K562 (cell line): Measurements from ENCODE around the gene NRF1. TPM values are rescaled to one million over a fixed set of nuclear protein-coding genes. Genes with fewer than 3 reads are reported as not detected.

ENCODE experiments used
- ATAC-seq: fragments of 200-7000 bp; cut with Tn5 transposase; 3 replicates; pipeline ENCODE4 v1.9.1; 2020; ENCODE audit warnings: moderate library complexity
- BruUV-seq: library from RNA; stranded (reverse); fragments of 400-500 nt; replicated peaks from 2 replicates; lab custom pipeline; 2021; lab: Mats Ljungman, UMichigan
- CTCF ChIA-PET: fragments of 300-600 bp; formaldehyde crosslinking; extraction: SDS; loops from one replicate; lab custom pipeline; 2021; ENCODE audit warnings: low intra/inter-chr PET ratio; lab: Yijun Ruan, JAX
- POLR2A ChIA-PET: fragments of 300-600, 350-650 bp; sonication (Branson Sonifier 250); formaldehyde crosslinking; extraction: SDS; loops from one replicate; lab custom pipeline; 2021; ENCODE audit warnings: antibody characterized with exemption, inconsistent platforms; lab: Yijun Ruan, JAX
- DNase-seq, 4 experiments: peaks; one replicate each; pipeline versions ENCODE4 v3.0.0 to v3.0.0-alpha.2; 2011 to 2018; ENCODE audit warnings: low spot score in 3 of 4, mixed read lengths in 3 of 4; ENCODE audit errors: extremely low read depth in 1 of 4
- FAIRE-seq: peaks from 2 replicates; lab custom pipeline; 2011; peaks lifted over from hg19 to GRCh38; lab: Jason Lieb, UNC
- H2AFZ ChIP-seq: 2 replicates; pipeline ENCODE4 v1.6.0; 2011; ENCODE audit warnings: low read depth, low read length, control low read depth, inconsistent platforms
- H3K27ac ChIP-seq: fragments of 200-600 bp; 3 replicates; pipeline ENCODE4 v1.8.0; 2011; ENCODE audit warnings: low read depth, mild to moderate bottlenecking, control low read depth, inconsistent platforms, low read length, moderate library complexity, mixed read lengths; ENCODE audit errors: extremely low read depth
- H3K27me3 ChIP-seq, 2 experiments: fragments of 300-600 bp in 1 of 2; 2 replicates in 1 of 2; 3 replicates in 1 of 2; pipeline versions ENCODE4 v1.6.0 to v1.8.0; 2011; ENCODE audit warnings: inconsistent platforms in 2 of 2, low read length in 2 of 2, mild to moderate bottlenecking in 1 of 2, mixed read lengths in 1 of 2, moderate library complexity in 1 of 2; ENCODE audit not compliant: control insufficient read depth in 2 of 2, insufficient read depth in 2 of 2
- H3K36me3 ChIP-seq: fragments of 300-600 bp; 3 replicates; pipeline ENCODE4 v1.8.0; 2011; ENCODE audit warnings: mild to moderate bottlenecking, low read length, inconsistent platforms; ENCODE audit not compliant: control insufficient read depth, insufficient read depth
- H3K4me1 ChIP-seq, 2 experiments: fragments of 200-600 bp in 1 of 2; replicated peaks in 1 of 2; 2 replicates in 1 of 2; 3 replicates in 1 of 2; pipeline versions ENCODE4 v1.5.1 to v1.8.0; 2011; ENCODE audit warnings: inconsistent platforms in 2 of 2, low read length in 2 of 2, mild to moderate bottlenecking in 1 of 2, mixed read lengths in 1 of 2, moderate library complexity in 1 of 2; ENCODE audit not compliant: control insufficient read depth in 2 of 2, insufficient read depth in 2 of 2
- H3K4me2 ChIP-seq: 2 replicates; pipeline ENCODE4 v1.6.1; 2011; ENCODE audit warnings: low read length, control low read depth, inconsistent platforms, mixed read lengths; ENCODE audit not compliant: insufficient read depth
- H3K4me3 ChIP-seq: fragments of 200-600 bp; sonication (generic), shearing (Covaris generic); 2 replicates; pipeline ENCODE4 v1.5.1; 2016; ENCODE audit warnings: control low read depth, inconsistent platforms
- H3K79me2 ChIP-seq: fragments of 200-600 bp; 3 replicates; pipeline ENCODE4 v1.8.0; 2011; ENCODE audit warnings: low read length, inconsistent platforms; ENCODE audit not compliant: control insufficient read depth, insufficient read depth
- H3K9ac ChIP-seq, 2 experiments: 2 replicates each; pipeline versions ENCODE4 v1.6.0 to v1.6.1; 2011; ENCODE audit warnings: low read depth in 2 of 2, low read length in 2 of 2, control low read depth in 1 of 2, inconsistent platforms in 1 of 2, mild to moderate bottlenecking in 1 of 2, mixed read lengths in 1 of 2; ENCODE audit not compliant: insufficient read depth in 1 of 2
- H3K9me1 ChIP-seq: one replicate; pipeline ENCODE4 v1.6.0; 2011; ENCODE audit warnings: inconsistent platforms, mild to moderate bottlenecking, low read length, moderate library complexity; ENCODE audit not compliant: control insufficient read depth, insufficient read depth
- H3K9me3 ChIP-seq: replicated peaks from 2 replicates; pipeline ENCODE4 v1.5.1; 2011; ENCODE audit warnings: low read depth, low read length, inconsistent platforms; ENCODE audit not compliant: control insufficient read depth, insufficient read depth
- H4K20me1 ChIP-seq: replicated peaks from 2 replicates; pipeline ENCODE4 v1.6.1; 2011; ENCODE audit warnings: low read length, inconsistent platforms, mixed read lengths; ENCODE audit not compliant: control insufficient read depth, insufficient read depth
- ARID1B ChIP-seq: fragments of 450-650 bp; IDR thresholded peaks from 2 replicates; pipeline ENCODE4 v1.6.1; 2016; ENCODE audit warnings: antibody characterized with exemption, mild to moderate bottlenecking, inconsistent platforms
- C11orf30 ChIP-seq: fragments of 450-650 bp; IDR thresholded peaks from 2 replicates; pipeline ENCODE4 v1.6.1; 2016; ENCODE audit warnings: low read depth, mild to moderate bottlenecking
- CBFA2T2 ChIP-seq: fragments of 450-650 bp; conservative IDR thresholded peaks from 2 replicates; pipeline ENCODE4 v1.6.1; 2017; ENCODE audit warnings: mild to moderate bottlenecking
- CBFA2T3 ChIP-seq: fragments of 450-650 bp; IDR thresholded peaks from 2 replicates; pipeline ENCODE4 v1.6.1; 2017
- FOXJ3 ChIP-seq: sonication (generic); formaldehyde crosslinking; IDR thresholded peaks from 2 replicates; pipeline ENCODE4 v1.4.0; 2020; ENCODE audit warnings: mild to moderate bottlenecking, missing genetic modification reagents
- ILF3 ChIP-seq: fragments of 450-650 bp; IDR thresholded peaks from 2 replicates; pipeline ENCODE4 v1.6.1; 2018; ENCODE audit warnings: antibody characterized with exemption, mild to moderate bottlenecking, moderate library complexity, borderline replicate concordance
- KAT7 ChIP-seq: sonication (generic); formaldehyde crosslinking; IDR thresholded peaks from 2 replicates; pipeline ENCODE4 v1.8.0; 2022; ENCODE audit warnings: missing genetic modification reagents, mild to moderate bottlenecking, borderline replicate concordance
- MAFF ChIP-seq: IDR thresholded peaks from 2 replicates; pipeline ENCODE4 v1.6.1; 2012; ENCODE audit warnings: low read length, improper control_type of control experiment
- MAFG ChIP-seq: fragments of 450-650 bp; conservative IDR thresholded peaks from 2 replicates; pipeline ENCODE4 v1.6.1; 2016; ENCODE audit warnings: missing genetic modification characterization, missing compliant biosample characterization
- SREBF1 ChIP-seq: fragments of 150-350 bp; IDR thresholded peaks from 2 replicates; pipeline ENCODE4 v1.6.1; 2014; ENCODE audit warnings: antibody characterized with exemption, low read depth, low read length, borderline replicate concordance
- TAL1 ChIP-seq: fragments of 450-650 bp; IDR thresholded peaks from 2 replicates; pipeline ENCODE4 v1.6.1; 2016; ENCODE audit warnings: mild to moderate bottlenecking
- TCF3 ChIP-seq: sonication (generic); formaldehyde crosslinking; IDR thresholded peaks from 2 replicates; pipeline ENCODE4 v1.4.0; 2020; ENCODE audit warnings: mild to moderate bottlenecking, missing genetic modification reagents
- ZNF316 ChIP-seq: fragments of 450-650 bp; IDR thresholded peaks from 2 replicates; pipeline ENCODE4 v1.6.1; 2016
- WGBS: fragments of 100-300 bp; shearing (Covaris generic); methylation state at CpG from one replicate; pipeline ENCODE4 v1.1.6; 2016; ENCODE audit warnings: low coverage, mixed read lengths; ENCODE audit not compliant: insufficient coverage; ENCODE audit errors: missing lambda C conversion rate; 5-methylcytosine and 5-hydroxymethylcytosine counted together
- in situ Hi-C: fragments of 300-500 bp; cut with MboI; formaldehyde crosslinking; loops from 4 replicates; pipeline ENCODE4 v1.15.0; 2018; ENCODE audit warnings: inconsistent platforms, mixed read lengths
- intact Hi-C: fragments of 100-400 bp; cut with micrococcal nuclease; formaldehyde crosslinking; loops from 2 replicates; pipeline ENCODE4 v1.14.2; 2022
- polyA plus RNA-seq, 8 experiments: library from polyadenylated mRNA; depleted of rRNA in 4 of 8; stranded (reverse) in 5 of 8; unstranded in 3 of 8; fragments of >200 nt; fragmentation: Nextera tagmentation in 2 of 8; fragmentation: Illumina TruSeq in 1 of 8; extraction: Ambion mirVana in 2 of 8; extraction: Trizol in 1 of 8; gene quantifications; 2 replicates each; pipeline versions ENCODE4 v1.2.1 to v1.2.3, GENCODE V29; 2011 to 2014; ENCODE audit warnings: inconsistent platforms in 1 of 8, missing spikeins in 1 of 8
- total RNA-seq, 7 experiments: library from RNA; depleted of rRNA in 6 of 7; stranded (reverse); fragments of >200 nt in 6 of 7; fragmentation: Illumina TruSeq in 2 of 7; extraction: Trizol in 2 of 7; gene quantifications; 2 replicates each; pipeline versions ENCODE4 v1.2.1 to v1.2.3, GENCODE V29; 2011 to 2021; ENCODE audit warnings: low replicate concordance in 1 of 7
- TF ChIP-seq, protein P1 (sequence below): sonication (generic); formaldehyde crosslinking; IDR thresholded peaks from 2 replicates; pipeline ENCODE4 v1.8.1; 2023; ENCODE audit warnings: mild to moderate bottlenecking, missing genetic modification reagents, moderate library complexity

NRF1 gene
- total and polyA plus RNA-seq, 9 of the 15 experiments (the other 6 are each of a cell fraction or from before 2014, with no cell fraction given), result 8.6 to 28.8 (median 20.3) TPM

- Histone ChIP-seq H3K4me3 (no peak overlapping the region), H3K9me1 (no peaks in the 10 kb centered on the region), H3K36me3 (no peaks in the 10 kb centered on the region), H3K9ac (no peak overlapping the region), H3K4me2 (no peak overlapping the region), H3K79me2 (peaks cover 34% of the 10 kb centered on the region), H4K20me1 (0 out of 2 replicates have a peak, but pooled peaks cover 3% of the 10 kb centered on the region), H2AFZ (no peak overlapping the region), H3K27me3 (no peaks in the 10 kb centered on the region), H3K9me3 (no peaks in the 10 kb centered on the region), H3K27ac (no peak overlapping the region), H3K4me1 (no peaks in the 10 kb centered on the region)
- BruUV-seq, result no TSS peak
- in situ Hi-C loops (loop anchor here (25.0 kb wide), 1 partner anchor 272 kb away; no protein-coding TSS in a partner anchor), intact Hi-C loops (loop anchor here (1.0 to 5.0 kb wide), 7 partner anchors 22 to 292 kb away; no protein-coding TSS in a partner anchor)
- WGBS, result 28% methylated on average over 2 of the region's 2 CpGs
- ChIA-PET CTCF (interaction anchor here (1.2 to 1.9 kb wide), 4 partner anchors 233 to 416 kb away, joined by 3 to 7 read pairs (median 6); no protein-coding TSS in a partner anchor), POLR2A (interaction anchor here (0.5 to 1.3 kb wide), 6 partner anchors 12 to 282 kb away, joined by 3 to 5 read pairs (median 3); no protein-coding TSS in a partner anchor)
- 0 out of 2 replicates have a peak, but pooled peaks have one; percentile 29 for TF ChIP-seq ARID1B
- no peak for TF ChIP-seq FOXJ3 (CRISPR knock-in tag)
- no peak for TF ChIP-seq SREBF1
- peak; percentile 43; the same call in 1 of the 2 replicates for TF ChIP-seq CBFA2T3
- TF ChIP-seq ILF3, result no peak
- peak; percentile 55; the same call in 1 of the 2 replicates for TF ChIP-seq C11orf30
- peak; percentile 17; the same call in 1 of the 2 replicates for TF ChIP-seq CBFA2T2
- TF ChIP-seq MAFG (tag), result 0 out of 2 replicates have a peak, but pooled peaks have one; percentile 18
- TF ChIP-seq MAFF, result peak; percentile 31; the same call in 1 of the 2 replicates
- TF ChIP-seq KAT7, result no peak
- TF ChIP-seq TAL1, result peak; percentile 45
- TF ChIP-seq, protein P1, sequence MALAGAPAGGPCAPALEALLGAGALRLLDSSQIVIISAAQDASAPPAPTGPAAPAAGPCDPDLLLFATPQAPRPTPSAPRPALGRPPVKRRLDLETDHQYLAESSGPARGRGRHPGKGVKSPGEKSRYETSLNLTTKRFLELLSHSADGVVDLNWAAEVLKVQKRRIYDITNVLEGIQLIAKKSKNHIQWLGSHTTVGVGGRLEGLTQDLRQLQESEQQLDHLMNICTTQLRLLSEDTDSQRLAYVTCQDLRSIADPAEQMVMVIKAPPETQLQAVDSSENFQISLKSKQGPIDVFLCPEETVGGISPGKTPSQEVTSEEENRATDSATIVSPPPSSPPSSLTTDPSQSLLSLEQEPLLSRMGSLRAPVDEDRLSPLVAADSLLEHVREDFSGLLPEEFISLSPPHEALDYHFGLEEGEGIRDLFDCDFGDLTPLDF (CRISPR knock-in tag), result 0 out of 2 replicates have a peak, but pooled peaks have one; percentile 2
- peak; percentile 51 for TF ChIP-seq ZNF316
- TF ChIP-seq TCF3 (CRISPR knock-in tag), result peak; percentile 18; the same call in 1 of the 2 replicates
- FAIRE-seq (no peak), ATAC-seq (no peak), DNase-seq (no peak)
These were observed 23.0 kb downstream of the NRF1 start for GRCh38 chr7:129634361-129635034.
